Skeletal muscle satellite cell (primary cell): ENCODE measurements around the gene SPSB1.

Experiments
- H3K27me3 ChIP-seq: 2 replicates; pipeline ENCODE4 v1.7.0; 2013; ENCODE audit warnings: low read length; ENCODE audit not compliant: control insufficient read depth, insufficient read depth
- H3K36me3 ChIP-seq: 2 replicates; pipeline ENCODE4 v1.7.0; 2013; ENCODE audit warnings: mild to moderate bottlenecking, control low read depth, low read length; ENCODE audit not compliant: insufficient read depth
- H3K4me1 ChIP-seq: 2 replicates; pipeline ENCODE4 v1.7.0; 2013; ENCODE audit warnings: low read length; ENCODE audit not compliant: control insufficient read depth, insufficient read depth
- H3K4me2 ChIP-seq: 2 replicates; pipeline ENCODE4 v1.7.0; 2013; ENCODE audit warnings: mild to moderate bottlenecking, low read length
- H3K4me3 ChIP-seq: 2 replicates; pipeline ENCODE4 v1.7.0; 2013; ENCODE audit warnings: low read length
- H3K9ac ChIP-seq: 2 replicates; pipeline ENCODE4 v1.7.0; 2013; ENCODE audit warnings: mild to moderate bottlenecking, low read depth, low read length, moderate library complexity
- H3K9me3 ChIP-seq: replicated peaks from 2 replicates; pipeline ENCODE4 v1.7.0; 2013; ENCODE audit warnings: mild to moderate bottlenecking, control low read depth, low read length

SPSB1 gene

DNA sequence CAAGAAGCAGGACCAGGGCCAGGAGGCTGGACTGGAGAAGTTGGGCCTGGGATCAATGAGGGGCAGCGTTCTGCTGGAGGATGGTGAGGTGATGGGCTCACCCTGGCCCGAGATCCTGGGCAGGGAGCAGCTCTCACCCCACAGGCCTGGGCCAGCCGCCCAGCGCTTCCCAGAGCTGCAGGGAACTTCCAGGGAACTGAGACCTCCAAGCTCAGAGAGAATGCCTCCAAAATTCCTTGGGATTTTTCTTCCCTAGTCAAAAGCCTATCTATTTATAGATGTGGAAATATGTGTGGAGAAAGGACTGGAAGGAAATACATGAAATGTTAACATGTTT is 121.2 kb downstream of the SPSB1 start:
- Histone ChIP-seq H3K9me3 (no peaks in the 10 kb centered on the region), H3K4me2 (no peak overlapping the region), H3K4me3 (no peak overlapping the region), H3K27me3 (peaks cover 2% of the 10 kb centered on the region), H3K9ac (peak overlapping the region; percentile 17), H3K36me3 (no peaks in the 10 kb centered on the region), H3K4me1 (peaks cover 16% of the 10 kb centered on the region)

DNA sequence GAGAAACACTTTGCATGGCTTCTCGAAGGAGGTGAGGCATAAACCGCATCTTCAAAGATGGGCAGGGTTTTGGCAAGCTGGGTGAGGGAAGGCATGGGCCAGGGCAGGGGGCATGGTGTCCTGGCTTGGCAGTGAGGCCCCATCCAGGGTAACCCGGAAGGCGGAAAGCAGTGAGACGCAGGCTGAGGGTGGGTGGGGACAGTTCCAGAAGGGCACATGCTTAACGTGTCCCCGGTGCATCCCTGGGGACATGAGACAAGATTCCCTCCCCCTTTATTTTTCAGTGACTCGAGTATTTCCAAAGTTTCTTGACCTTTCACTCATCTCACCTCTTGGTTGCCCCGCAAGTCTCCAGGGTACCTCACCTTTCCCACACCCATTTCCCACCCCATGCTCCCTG is 123.8 kb downstream of the SPSB1 start:
- Histone ChIP-seq H3K4me3 (no peak overlapping the region), H3K36me3 (no peaks in the 10 kb centered on the region), H3K9ac (no peak overlapping the region), H3K9me3 (no peaks in the 10 kb centered on the region), H3K27me3 (peaks cover 2% of the 10 kb centered on the region), H3K4me2 (no peak overlapping the region), H3K4me1 (peaks cover 16% of the 10 kb centered on the region)

DNA sequence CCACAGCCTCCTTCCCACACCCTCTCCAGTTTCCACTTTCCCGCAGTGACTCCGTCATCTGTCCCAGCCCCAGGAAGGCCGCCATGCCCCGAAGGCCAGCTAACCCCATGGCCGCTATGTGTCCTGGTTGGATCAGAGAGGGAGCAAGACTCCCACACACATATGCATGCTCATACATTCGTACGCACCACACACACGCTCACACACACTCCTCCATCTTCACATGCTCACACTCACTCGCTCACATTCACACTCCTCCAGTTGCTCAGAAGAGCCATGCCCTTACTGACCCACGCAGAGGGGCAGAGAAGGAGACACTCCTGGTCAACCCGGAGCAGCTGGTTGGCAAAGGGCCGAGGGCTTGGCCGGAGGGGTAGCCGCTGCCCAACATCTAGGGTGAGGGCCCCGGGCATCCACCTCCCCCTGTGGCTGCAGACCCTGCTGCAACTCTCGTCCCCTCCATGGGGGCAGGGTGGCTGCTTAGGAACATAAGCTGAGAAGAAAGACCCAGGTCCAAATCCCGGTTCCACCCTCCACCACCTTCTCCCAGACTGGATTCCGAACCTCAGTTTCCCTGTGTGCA is 124.3 kb downstream of the SPSB1 start:
- Histone ChIP-seq H3K4me1 (peaks cover 16% of the 10 kb centered on the region), H3K4me3 (no peak overlapping the region), H3K9me3 (no peaks in the 10 kb centered on the region), H3K4me2 (no peak overlapping the region), H3K27me3 (peaks cover 2% of the 10 kb centered on the region), H3K9ac (no peak overlapping the region), H3K36me3 (no peaks in the 10 kb centered on the region)

DNA sequence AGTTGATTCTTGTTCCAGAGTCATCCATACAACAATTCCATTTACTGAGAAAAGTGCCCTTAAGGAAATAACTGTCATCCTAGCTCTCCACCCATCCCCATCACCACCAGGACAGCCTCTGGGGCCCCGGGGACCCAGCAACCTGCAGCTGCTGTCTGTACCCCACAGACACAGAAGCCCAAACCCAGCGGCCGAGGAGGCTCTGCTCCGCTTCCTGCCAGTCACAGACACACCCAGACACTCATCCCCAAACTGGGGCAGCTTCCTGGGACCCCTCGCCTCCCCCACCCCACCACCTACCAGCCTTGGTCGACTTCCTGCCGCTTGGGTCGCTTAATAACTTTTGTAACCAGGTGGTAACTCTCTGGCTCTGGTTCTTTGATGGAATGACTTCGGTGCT is 125.0 kb downstream of the SPSB1 start:
- Histone ChIP-seq H3K4me3 (no peak overlapping the region), H3K27me3 (peaks cover 8% of the 10 kb centered on the region), H3K4me1 (peaks cover 12% of the 10 kb centered on the region), H3K36me3 (no peaks in the 10 kb centered on the region), H3K4me2 (no peak overlapping the region), H3K9ac (no peak overlapping the region), H3K9me3 (no peaks in the 10 kb centered on the region)

DNA sequence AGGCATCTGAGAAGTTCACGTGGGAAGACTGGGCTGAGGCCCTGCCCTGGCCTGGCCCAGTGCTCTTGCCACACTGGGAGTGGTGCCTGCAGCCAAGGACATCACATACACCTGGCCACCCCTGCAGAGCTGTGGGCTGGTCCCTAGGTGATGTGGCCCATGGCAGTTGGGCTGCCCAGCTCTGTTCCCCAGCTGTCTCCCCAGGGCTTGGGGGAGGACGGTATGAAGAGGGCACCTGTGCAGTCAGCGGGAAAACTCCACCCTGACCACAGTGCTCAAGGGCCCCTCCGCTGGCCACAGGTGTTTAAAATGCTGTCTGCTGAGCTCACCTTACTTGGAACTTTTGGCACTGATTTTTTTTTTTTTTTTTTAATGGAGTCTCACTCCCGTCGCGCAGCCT is 126.2 kb downstream of the SPSB1 start:
- H3K36me3 ChIP-seq, result no peaks in the 10 kb centered on the region
- no peak overlapping the region for H3K9ac ChIP-seq
- H3K27me3 ChIP-seq, result peaks cover 14% of the 10 kb centered on the region
- peaks cover 2% of the 10 kb centered on the region for H3K4me1 ChIP-seq
- H3K4me2 ChIP-seq, result no peak overlapping the region
- no peaks in the 10 kb centered on the region for H3K9me3 ChIP-seq
- H3K4me3 ChIP-seq, result no peak overlapping the region
